ENCODE results near the gene RTP4. TPM values are rescaled to one million over a fixed set of nuclear protein-coding genes. Genes with fewer than 3 reads are reported as not detected.

Gene RTP4
- total RNA-seq: 1 to 10 TPM in 2 of 4 donors, under 1 TPM in 2; 0.32 to 3.0 (median 0.91) TPM

GRCh38 chr3:187368251-187369088 lies at the start of gene RTP4:
Gene RTP4, plus strand, starts transcription at chr3:187368385. Its CDS starts 57 bp downstream, at chr3:187368442.
- Histone ChIP-seq H3K4me3 (peak within 1 kb of the TSS; percentile 54 to 75), H3K9me3 (no peaks in the 10 kb centered on the region), H3K4me1 (peaks cover 0 to 21% (median 11%) of the 10 kb centered on the region in 3 donors), H3K36me3 (peaks cover 0 to 25% of the 10 kb centered on the region in 2 donors), H3K27ac (peak within 1 kb of the TSS; percentile 81 to 85 (median 83)), H3K27me3 (no peaks in the 10 kb centered on the region)
- TF ChIP-seq EP300 (IDR thresholded peaks at IDR 0.05) (no peak), CTCF (IDR thresholded peaks at IDR 0.05) (no peak), POLR2A (IDR thresholded peaks at IDR 0.05) (no peak), POLR2AphosphoS5 (IDR thresholded peaks at IDR 0.05) (no peak)
- 18 to 37% methylated on average over 6 to 10 of the region's 10 CpGs for WGBS, 2 donors (ENCODE audit: low coverage in 1 of 2)
- peak; percentile 57 for ATAC-seq

GRCh38 chr3:187318819-187319616 lies 49.2 kb upstream of the RTP4 start:
- Histone ChIP-seq H3K4me3 (peak overlapping the region in 1 of 2 donors; percentile 32), H3K36me3 (no peaks in the 10 kb centered on the region), H3K4me1 (peaks cover 0 to 20% (median 7%) of the 10 kb centered on the region in 3 donors), H3K27me3 (peaks cover 25% of the 10 kb centered on the region), H3K9me3 (no peaks in the 10 kb centered on the region), H3K27ac (no peak overlapping the region)
- 16% methylated on average over 10 to 11 of the region's 13 CpGs for WGBS, 2 donors (ENCODE audit: low coverage in 1 of 2)
- no peak for TF ChIP-seq EP300 (IDR thresholded peaks at IDR 0.05)
- TF ChIP-seq POLR2AphosphoS5 (IDR thresholded peaks at IDR 0.05): no peak
- TF ChIP-seq POLR2A (IDR thresholded peaks at IDR 0.05): no peak
- TF ChIP-seq CTCF (IDR thresholded peaks at IDR 0.05): peak; percentile 73 to 91 (median 82)
- ATAC-seq: peak; percentile 22

- H3K9me3 ChIP-seq: no peaks in the 10 kb centered on the region
- H3K27ac ChIP-seq: no peak overlapping the region
- H3K36me3 ChIP-seq: no peaks in the 10 kb centered on the region
- WGBS, 2 donors (ENCODE audit: low coverage in 1 of 2): 42 to 51% methylated on average over 4 to 7 of the region's 7 CpGs
- H3K27me3 ChIP-seq: peaks cover 25% of the 10 kb centered on the region
- H3K4me1 ChIP-seq: peaks cover 0 to 16% (median 7%) of the 10 kb centered on the region in 3 donors
- H3K4me3 ChIP-seq: no peak overlapping the region
- TF ChIP-seq POLR2A (IDR thresholded peaks at IDR 0.05): no peak
- TF ChIP-seq CTCF (IDR thresholded peaks at IDR 0.05): peak; percentile 9 to 67 (median 56)
- TF ChIP-seq EP300 (IDR thresholded peaks at IDR 0.05): no peak
- TF ChIP-seq POLR2AphosphoS5 (IDR thresholded peaks at IDR 0.05): no peak
- peak; percentile 48 for ATAC-seq
Observed at GRCh38 chr3:187319699-187320302, 48.4 kb upstream of the RTP4 start.

- no peak overlapping the region for H3K4me3 ChIP-seq
- no peak overlapping the region for H3K27ac ChIP-seq
- TF ChIP-seq EP300 (IDR thresholded peaks at IDR 0.05): no peak
- no peak for TF ChIP-seq CTCF (IDR thresholded peaks at IDR 0.05)
- TF ChIP-seq POLR2A (IDR thresholded peaks at IDR 0.05): no peak
- no peak for TF ChIP-seq POLR2AphosphoS5 (IDR thresholded peaks at IDR 0.05)
- H3K36me3 ChIP-seq: no peaks in the 10 kb centered on the region
- H3K9me3 ChIP-seq: no peaks in the 10 kb centered on the region
- peaks cover 0 to 16% (median 7%) of the 10 kb centered on the region in 3 donors for H3K4me1 ChIP-seq
- peaks cover 25% of the 10 kb centered on the region for H3K27me3 ChIP-seq
- WGBS, 2 donors (ENCODE audit: low coverage in 1 of 2): 41 to 100% methylated on average over 1 of the region's 1 CpG
- no peak for ATAC-seq
Observed at GRCh38 chr3:187321766-187322165, 46.4 kb upstream of the RTP4 start.
